ENCODE measurements around the gene GLB1L3.

The GLB1L3 gene

DNA sequence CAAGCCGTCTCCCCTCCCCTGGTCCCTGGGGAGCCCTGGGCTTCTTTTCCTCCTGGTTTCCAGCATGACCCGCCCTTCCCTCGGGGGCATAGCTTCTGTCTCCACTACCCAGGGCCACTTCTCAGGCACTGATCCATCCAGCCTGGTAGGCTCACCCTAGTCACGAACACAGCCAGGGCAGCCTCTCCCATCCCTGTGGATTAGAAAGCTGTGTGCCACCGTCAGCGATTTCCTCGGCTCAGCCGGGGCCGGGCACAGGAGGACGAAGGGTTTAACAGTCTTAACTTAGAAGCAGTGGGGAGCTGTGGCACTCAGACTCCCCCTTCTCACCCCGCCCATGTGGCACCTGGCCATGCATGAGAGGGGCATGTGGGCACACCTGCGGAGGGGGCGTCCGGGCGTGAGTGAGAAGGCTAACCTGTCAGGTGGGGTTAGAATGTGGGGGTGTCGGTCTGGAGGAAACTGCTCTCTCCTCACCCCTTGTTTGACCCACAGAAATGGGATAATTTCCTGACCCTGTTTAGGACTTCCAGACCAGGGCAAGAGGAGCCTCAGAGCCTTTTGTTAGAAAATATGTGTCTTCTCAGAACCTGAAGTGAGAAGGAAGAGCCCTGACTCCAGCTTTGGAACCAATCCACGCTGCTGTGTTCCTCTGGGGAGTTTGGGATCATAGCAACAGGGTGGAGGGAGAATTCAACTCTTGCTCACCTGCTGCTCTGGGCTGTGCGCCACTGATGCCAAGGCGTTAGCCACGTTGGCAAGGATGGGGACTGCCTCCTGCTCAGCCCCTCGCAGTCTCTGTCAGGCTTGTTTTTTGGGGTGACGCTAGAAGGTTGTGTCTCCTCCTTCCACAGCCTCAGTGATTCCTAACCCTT lies 70.2 kb downstream of the GLB1L3 start:
- no peak for DNase-seq

GRCh38 chr11:134346976-134347350 lies 70.8 kb downstream of the GLB1L3 start:
- DNase-seq = no peak

DNA sequence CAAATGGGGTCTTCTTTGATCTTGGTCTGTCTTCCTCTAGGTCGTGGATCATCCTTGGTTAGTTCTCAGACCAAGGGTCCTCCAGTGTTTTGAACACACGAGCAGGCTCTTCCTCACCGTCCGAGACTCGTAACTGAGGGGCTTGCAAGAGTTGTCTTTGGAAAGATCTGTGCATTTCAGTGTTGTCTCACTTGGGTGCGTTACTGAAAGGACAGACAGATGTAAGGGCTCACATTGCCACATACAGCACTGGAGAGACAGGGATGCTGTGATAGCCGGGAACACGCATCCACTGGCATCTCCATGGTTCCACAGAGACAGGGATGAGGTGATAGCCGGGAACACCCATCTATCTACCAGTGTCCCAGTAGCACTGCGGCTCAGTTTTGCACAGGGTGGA lies 71.3 kb downstream of the GLB1L3 start:
- no peak for DNase-seq

- DNase-seq = no peak
Measured at GRCh38 chr11:134349109-134349801, 73.1 kb downstream of the GLB1L3 start.

DNA sequence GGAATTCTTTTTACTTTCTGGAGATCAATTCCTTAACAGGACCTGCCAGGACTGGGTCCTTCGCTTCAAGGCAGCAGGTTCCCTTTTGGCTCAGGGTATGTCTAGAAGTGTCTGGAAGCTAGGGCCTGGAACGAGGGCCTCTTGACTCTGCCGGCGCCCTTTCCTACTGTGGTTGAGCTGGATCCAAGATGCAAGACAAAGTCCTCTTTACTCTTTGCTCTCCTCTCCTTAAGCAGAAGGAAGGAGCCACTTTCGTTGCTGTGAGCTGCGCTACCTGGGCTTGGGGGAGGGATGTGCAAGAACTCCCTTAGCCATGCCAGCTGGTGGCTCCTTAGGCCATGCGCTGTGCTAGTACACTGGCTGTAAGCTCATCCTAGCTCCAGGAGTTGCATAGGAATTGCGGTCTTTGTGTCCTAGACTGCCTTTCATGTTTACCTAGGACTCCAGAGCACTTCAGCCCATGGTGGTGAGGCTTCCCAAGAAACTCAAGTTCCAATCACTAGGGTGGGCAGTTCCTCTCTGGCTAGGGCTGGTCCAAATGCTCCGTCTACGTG lies 73.7 kb downstream of the GLB1L3 start:
- DNase-seq = no peak

GRCh38 chr11:134350381-134350780 lies 74.2 kb downstream of the GLB1L3 start:
- DNase-seq = no peak

- DNase-seq = no peak
Measured at GRCh38 chr11:134352111-134352510, 75.9 kb downstream of the GLB1L3 start.

DNA sequence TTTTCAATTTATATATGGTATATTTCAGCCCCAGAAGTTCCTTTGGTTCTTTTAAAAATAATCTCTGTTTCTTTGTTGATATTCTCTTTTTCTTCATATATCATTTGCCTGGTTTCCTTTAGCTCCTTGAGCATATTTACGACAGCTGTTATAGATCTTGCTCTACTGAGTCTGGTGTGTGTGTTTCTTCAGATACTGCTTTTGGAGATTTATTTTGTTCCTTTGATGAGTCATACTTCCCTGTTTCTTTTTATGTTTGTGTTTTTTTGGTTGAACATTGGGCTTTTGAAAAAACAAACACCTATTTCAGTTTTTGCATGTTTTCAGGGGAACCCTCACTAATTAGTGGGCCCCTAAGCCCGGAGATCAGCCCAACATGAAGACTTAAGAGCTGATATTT lies 79.0 kb downstream of the GLB1L3 start:
- DNase-seq = no peak

DNA sequence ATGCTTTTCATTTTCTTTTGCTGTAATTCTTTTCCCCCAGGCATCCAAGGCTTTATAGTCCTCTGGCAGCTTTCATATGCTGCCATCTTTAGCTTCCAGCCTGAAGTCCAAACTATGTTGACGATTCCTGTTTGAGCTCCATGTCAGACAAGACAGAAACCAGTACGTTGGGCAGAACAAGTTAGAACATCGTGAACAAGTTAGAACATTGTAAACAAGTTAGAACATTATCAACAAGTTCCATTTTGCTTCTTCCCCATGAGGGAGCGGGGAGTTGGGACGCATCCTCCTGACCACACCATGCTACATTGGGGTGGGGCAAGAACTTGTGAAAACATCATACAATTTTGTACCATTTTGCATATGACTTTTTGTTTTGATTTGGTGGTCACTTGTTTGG lies 79.5 kb downstream of the GLB1L3 start:
- no peak for DNase-seq

DNA sequence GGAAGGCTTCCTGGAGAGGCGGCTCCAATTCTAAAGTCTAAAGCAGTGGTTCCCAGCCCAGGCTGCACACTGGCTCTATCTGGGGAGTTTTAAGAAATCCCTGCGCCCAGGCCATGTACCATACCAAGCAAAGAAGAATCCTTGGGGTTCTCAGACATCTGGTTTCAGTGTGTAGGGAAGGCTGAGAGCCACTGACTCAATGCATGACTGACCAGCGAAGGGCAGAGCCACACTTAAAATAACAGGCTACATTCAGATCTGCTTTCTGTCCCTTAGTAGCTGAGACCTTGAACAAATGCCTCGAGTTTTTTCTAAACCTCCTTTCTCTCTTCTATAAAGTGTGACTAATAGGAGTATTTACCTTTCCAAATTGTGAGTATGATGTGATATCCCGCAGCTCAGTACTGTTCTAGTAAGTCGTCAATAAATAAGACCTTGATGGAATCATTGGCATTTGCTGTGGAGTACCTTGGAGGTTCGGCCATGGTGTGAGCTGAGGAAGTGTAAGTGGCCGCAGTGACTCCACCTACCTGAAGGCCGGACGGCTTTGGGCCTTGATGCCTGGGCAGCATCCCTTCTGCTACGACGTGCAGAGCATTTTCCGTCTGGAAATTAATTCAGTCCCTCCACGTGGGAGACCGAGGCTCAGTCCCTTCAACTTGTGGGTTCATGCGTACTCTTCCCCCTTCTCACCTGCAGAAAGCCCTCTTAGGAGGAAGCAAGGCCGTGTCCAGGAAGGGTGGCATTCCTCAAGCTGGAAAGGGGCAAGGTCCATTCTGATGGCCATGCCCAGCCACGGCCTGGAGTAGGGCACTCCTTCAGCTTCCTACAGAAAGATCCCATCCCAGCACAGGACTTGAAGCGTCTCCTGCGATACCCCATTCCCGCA lies 80.7 kb downstream of the GLB1L3 start:
- no peak for DNase-seq

DNA sequence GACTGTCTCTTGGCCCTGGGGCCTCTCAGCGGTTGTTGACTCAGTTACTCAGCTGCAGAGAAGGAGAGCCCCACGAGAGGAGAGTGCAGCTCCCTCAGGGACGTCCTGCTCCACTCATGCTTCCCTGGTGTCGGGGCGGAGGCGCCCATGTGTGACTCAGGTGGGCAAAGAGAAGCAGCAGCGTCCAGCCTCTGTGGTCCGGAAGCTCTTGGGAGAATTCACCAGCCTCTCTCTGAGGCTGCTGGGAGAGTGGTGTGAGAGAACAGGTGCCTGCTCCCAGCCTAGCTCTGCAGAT lies 81.3 kb downstream of the GLB1L3 start:
- DNase-seq = no peak

GRCh38 chr11:134358165-134358855 lies 82.1 kb downstream of the GLB1L3 start:
- no peak for DNase-seq

- no peak for DNase-seq
Measured at GRCh38 chr11:134358856-134359490, 82.8 kb downstream of the GLB1L3 start.

DNA sequence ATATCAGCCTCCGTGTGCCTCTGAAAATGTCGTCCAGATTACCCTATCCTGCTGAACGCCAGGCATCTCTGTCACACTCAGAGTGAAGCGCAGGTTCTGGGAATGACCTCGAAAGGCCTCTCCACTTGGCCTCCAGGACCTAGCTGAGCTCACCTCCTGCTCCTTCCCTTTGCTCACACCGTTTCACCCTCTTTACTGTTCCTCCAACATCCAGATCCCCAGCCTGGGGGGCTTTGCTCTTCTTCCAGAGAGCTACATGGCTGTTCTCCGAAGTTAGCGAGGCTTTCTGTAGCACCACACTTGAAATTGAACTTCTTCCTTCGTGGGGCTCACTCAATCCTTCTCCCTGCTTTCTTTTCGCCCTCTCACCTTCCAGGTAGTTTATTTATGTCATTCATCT lies 83.5 kb downstream of the GLB1L3 start:
- no peak for DNase-seq

- DNase-seq = peak; percentile 70
Measured at GRCh38 chr11:134360050-134360835, 84.1 kb downstream of the GLB1L3 start.

GRCh38 chr11:134361661-134362060 lies 85.5 kb downstream of the GLB1L3 start:
- no peak for DNase-seq

DNA sequence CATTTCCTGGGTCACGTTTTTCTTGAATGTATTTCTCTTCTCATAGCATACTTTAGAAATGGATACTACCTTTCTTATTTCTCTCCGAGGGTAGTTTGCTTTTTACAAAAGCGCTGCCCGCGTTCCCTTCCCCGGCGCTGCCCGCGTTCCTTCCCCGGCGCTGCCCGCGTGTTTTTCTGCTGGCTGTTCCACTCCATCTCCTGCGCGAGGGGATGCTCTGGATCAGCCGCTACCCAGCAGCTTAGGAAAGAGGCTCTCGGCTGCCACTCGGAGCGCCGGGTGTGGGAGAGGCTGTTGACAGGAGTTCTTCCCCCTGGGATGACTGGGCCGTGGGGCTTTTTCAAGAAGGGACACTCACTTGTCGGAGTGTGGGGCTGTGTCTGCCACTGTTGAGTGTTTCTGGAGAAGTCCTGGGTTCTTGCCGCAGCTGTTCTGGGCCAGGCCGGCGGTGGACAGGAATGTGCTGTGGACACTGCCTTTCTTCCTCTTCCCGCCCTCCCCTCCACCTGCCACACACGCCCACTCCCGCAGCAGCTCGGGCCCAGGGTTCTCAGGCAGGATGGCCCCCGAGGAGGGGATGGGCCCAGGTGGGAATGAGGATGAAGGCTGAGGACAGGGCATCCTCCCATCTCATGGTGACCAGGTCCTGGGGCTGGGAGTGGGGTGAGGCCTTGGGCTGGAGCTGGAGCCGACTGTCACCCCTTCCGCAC lies 86.2 kb downstream of the GLB1L3 start:
- no peak for DNase-seq

DNA sequence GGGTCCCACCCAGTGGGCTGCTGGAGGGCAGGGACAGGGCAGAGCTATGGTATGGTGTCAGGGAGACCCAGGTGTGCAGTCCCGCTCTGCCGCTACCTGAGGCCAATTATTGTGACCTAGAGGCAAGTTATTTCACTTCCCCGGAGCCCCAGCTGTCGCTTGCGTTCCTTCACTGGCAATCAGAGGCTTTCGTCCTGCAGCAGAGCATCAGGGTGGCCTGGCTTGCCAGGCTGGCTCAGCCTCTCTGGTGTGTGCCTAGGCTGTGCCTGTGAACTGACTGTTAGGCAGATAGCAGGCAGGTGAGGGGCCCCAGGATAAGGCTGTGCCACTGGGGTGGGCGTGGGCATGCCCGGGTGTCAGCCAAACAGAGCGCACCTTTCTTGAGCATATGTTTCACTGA lies 87.0 kb downstream of the GLB1L3 start:
- no peak for DNase-seq

DNA sequence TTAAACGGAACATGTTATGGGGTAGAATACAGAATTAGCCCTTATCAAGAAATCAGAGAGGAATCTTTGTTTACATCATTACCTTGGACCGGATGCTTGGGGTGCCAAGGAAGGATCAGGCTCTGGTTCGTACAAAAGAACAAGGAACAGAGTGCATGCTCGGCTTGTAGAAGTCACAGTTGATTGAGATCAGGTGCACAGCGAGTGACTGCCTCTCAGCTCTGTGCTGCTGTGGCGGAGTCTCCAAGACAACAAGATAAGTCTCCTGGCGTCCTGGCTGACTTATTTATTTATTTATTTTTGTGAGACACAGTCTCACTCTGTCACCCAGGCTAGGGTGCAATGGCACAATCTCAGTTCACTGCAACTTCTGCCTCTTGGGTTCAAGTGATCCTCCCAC lies 87.4 kb downstream of the GLB1L3 start:
- no peak for DNase-seq

- DNase-seq = no peak
Measured at GRCh38 chr11:134364261-134364660, 88.1 kb downstream of the GLB1L3 start.

All from activated CD4-positive, alpha-beta T cell treated with anti-CD3 and anti-CD28 coated beads, Interleukin-2, amount 50 U/mL, for 1 hour (primary cell).